Measurements from ENCODE around the gene CD248. TPM values are rescaled to one million over a fixed set of nuclear protein-coding genes. Genes with fewer than 3 reads are reported as not detected.

CD248 gene
- total and polyA plus RNA-seq, 12 donors, result 5.3 to 44.4 (median 10.0) TPM

DNA sequence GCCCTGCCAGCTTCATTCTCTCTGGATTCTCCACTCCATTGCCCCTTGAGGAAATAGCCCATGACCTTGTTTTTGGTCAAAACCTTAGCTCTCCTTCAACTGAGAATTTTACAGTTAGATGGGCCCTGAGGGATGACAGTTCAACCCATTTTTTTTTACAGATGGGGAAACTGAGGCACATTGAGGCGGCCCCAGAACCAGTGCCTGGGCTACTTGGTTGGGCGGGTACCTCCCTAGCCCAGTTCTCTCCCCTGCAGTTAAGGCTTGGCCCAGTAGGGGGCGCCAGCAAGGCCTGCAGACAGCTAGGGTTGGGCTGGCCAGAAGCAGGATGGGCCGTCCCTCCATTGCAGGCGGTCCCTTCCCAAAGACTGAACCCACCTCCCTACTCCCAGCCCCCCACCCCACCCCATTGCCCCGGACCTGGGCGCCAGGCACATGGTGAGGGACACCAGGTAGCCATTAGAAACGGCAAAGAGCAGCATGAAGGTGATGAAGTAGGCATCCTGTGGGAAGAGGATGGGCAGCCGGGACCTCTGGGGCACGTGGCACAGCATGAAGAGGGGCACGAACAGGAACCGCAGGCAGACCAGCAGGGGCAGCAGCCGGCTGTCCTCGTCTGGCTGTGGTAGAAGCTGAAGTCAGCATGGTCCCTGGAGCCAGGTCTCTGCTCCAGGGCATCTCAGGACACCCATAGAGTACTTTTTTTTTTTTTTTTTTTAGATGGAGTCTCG is 47.1 kb upstream of the CD248 start:
- DNase-seq (peak in 1 of 2 donors; percentile 46), ATAC-seq (peak in 2 of 8 donors; percentile 13 to 17)
- intact Hi-C loops (cut with DNase I), result no loop called here
- WGBS, 2 donors, result 68 to 72% methylated on average over 15 of the region's 15 CpGs
- peaks cover 0 to 4% (median 0%) of the 10 kb centered on the region in 9 donors for H3K36me3 ChIP-seq
- H3K27me3 ChIP-seq, result no peaks in the 10 kb centered on the region
- peaks cover 0 to 15% (median 4%) of the 10 kb centered on the region in 9 donors for H3K4me1 ChIP-seq
- TF ChIP-seq, protein P1, sequence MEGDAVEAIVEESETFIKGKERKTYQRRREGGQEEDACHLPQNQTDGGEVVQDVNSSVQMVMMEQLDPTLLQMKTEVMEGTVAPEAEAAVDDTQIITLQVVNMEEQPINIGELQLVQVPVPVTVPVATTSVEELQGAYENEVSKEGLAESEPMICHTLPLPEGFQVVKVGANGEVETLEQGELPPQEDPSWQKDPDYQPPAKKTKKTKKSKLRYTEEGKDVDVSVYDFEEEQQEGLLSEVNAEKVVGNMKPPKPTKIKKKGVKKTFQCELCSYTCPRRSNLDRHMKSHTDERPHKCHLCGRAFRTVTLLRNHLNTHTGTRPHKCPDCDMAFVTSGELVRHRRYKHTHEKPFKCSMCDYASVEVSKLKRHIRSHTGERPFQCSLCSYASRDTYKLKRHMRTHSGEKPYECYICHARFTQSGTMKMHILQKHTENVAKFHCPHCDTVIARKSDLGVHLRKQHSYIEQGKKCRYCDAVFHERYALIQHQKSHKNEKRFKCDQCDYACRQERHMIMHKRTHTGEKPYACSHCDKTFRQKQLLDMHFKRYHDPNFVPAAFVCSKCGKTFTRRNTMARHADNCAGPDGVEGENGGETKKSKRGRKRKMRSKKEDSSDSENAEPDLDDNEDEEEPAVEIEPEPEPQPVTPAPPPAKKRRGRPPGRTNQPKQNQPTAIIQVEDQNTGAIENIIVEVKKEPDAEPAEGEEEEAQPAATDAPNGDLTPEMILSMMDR (IDR thresholded peaks at IDR 0.05), result peak in 8 of 9 donors; percentile 31 to 72 (median 56)
- H3K9me3 ChIP-seq, result no peaks in the 10 kb centered on the region
- no peak overlapping the region for H3K4me3 ChIP-seq
- peak overlapping the region in 4 of 10 donors; percentile 19 to 54 (median 46) for H3K27ac ChIP-seq

GRCh38 chr11:66363187-66363601 is 46.4 kb upstream of the CD248 start:
- TF ChIP-seq, protein P1 (IDR thresholded peaks at IDR 0.05), result no peak
- DNase-seq (peak; percentile 23 to 32), ATAC-seq (peak; percentile 5 to 80 (median 57))
- WGBS, 2 donors, result 59 to 72% methylated on average over 14 of the region's 14 CpGs
- Histone ChIP-seq H3K27me3 (no peaks in the 10 kb centered on the region), H3K4me1 (peaks cover 0 to 15% (median 4%) of the 10 kb centered on the region in 9 donors), H3K9me3 (no peaks in the 10 kb centered on the region), H3K36me3 (peaks cover 0 to 8% (median 0%) of the 10 kb centered on the region in 9 donors), H3K27ac (peak overlapping the region in 4 of 10 donors; percentile 19 to 54 (median 46)), H3K4me3 (no peak overlapping the region)
- intact Hi-C loops (cut with DNase I), result no loop called here

DNA sequence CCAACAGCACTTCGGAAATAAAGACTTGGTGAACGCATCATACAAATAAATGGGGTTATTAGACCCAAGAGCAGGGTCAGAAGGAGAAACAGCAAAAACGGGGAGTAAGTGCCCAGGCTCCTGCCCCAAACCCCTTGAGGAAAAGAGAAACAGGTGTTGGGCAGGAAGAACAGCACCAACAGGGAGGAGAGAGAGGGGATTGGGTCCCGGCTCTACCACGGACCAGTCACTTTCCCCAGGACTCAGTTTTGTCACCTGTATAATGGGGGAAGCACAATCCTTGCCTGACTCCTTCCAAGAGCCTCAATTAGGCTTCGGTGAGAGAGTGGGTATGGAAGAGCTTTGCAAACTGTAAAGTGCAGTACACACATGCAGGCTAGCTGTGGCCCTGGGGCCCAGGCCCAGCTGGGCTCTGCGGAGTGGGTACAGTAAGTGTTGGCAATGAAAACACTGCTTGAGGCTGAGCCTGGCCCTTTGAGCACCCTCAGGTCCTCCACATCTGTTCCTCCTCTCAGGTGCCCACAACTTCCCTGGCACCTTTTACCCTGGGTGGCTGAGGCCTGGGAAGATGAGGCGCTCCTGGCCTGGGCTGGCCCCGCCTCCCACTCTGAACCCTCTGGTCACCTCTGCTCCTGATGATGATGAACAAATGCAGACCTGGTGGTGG is 45.8 kb upstream of the CD248 start:
- Histone ChIP-seq H3K36me3 (peaks cover 0 to 10% (median 0%) of the 10 kb centered on the region in 9 donors), H3K27me3 (no peaks in the 10 kb centered on the region), H3K9me3 (no peaks in the 10 kb centered on the region), H3K4me1 (peaks cover 0 to 15% (median 4%) of the 10 kb centered on the region in 9 donors), H3K27ac (peak overlapping the region in 3 of 10 donors; percentile 45 to 54 (median 48)), H3K4me3 (no peak overlapping the region)
- 85 to 89% methylated on average over 9 of the region's 9 CpGs for WGBS, 2 donors
- DNase-seq, result no peak
- peak in 2 of 8 donors; percentile 6 to 9 for ATAC-seq
- intact Hi-C loops (cut with DNase I), result no loop called here
- TF ChIP-seq, protein P1 (IDR thresholded peaks at IDR 0.05), result no peak

- H3K36me3 ChIP-seq, result peaks cover 0 to 10% (median 0%) of the 10 kb centered on the region in 9 donors
These were observed 44.7 kb upstream of the CD248 start for GRCh38 chr11:66361502-66361941.

More at GRCh38 chr11:66361502-66361941, 44.7 kb upstream of the CD248 start:
- no peak for DNase-seq
- intact Hi-C loops (cut with DNase I), result no loop called here
- Histone ChIP-seq H3K9me3 (no peaks in the 10 kb centered on the region), H3K4me3 (no peak overlapping the region), H3K27me3 (no peaks in the 10 kb centered on the region), H3K4me1 (peaks cover 0 to 15% (median 4%) of the 10 kb centered on the region in 9 donors), H3K27ac (no peak overlapping the region)
- ATAC-seq, result no peak
- TF ChIP-seq, protein P1 (IDR thresholded peaks at IDR 0.05), result no peak
- WGBS, 2 donors, result 71 to 78% methylated on average over 6 of the region's 6 CpGs
